WI38 (cell line): ENCODE data around the gene ATP11A.

Source experiments
- H3K4me3 ChIP-seq: 2 replicates; pipeline ENCODE4 v1.5.1; 2011; ENCODE audit warnings: low read depth, mild to moderate bottlenecking, control low read depth, low read length
- TF ChIP-seq, protein P1 (sequence below): IDR thresholded peaks from 2 replicates; pipeline ENCODE4 v1.5.1; 2012; ENCODE audit warnings: low read depth, mild to moderate bottlenecking, control low read depth, low read length

ATP11A gene

DNA sequence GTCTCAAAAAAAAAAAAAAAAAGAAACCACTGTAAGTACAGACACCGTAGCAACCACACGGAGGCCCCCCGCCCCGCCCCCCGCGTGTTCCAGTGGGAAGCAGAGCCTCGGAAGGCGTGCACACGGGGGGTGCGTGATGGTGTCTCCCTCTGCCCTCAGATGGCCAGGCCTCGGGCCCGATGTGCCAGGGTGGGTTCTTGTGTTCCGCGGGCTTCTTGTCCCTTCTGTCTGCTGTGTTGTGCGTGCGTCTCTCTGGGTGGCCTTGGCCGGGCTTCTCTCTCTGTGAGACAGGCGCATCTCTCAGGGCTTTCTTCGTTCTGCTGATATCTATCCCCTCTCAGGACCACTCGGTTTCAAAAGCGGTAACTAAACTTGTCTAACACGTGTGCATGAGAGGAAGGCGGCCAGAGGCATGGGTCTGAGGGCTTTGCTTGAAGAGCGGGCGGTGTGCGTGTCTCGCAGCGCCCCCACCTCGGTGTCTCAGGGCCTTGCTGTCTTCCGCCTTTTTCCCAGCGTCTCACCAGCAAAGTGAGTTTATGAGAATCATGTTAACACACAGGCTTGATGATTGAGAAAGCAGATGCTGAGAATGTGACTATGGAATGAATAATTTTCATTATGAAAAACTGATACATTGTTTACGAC is 12.6 kb downstream of the ATP11A start:
- TF ChIP-seq, protein P1, sequence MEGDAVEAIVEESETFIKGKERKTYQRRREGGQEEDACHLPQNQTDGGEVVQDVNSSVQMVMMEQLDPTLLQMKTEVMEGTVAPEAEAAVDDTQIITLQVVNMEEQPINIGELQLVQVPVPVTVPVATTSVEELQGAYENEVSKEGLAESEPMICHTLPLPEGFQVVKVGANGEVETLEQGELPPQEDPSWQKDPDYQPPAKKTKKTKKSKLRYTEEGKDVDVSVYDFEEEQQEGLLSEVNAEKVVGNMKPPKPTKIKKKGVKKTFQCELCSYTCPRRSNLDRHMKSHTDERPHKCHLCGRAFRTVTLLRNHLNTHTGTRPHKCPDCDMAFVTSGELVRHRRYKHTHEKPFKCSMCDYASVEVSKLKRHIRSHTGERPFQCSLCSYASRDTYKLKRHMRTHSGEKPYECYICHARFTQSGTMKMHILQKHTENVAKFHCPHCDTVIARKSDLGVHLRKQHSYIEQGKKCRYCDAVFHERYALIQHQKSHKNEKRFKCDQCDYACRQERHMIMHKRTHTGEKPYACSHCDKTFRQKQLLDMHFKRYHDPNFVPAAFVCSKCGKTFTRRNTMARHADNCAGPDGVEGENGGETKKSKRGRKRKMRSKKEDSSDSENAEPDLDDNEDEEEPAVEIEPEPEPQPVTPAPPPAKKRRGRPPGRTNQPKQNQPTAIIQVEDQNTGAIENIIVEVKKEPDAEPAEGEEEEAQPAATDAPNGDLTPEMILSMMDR, result no peak
- no peak overlapping the region for H3K4me3 ChIP-seq

DNA sequence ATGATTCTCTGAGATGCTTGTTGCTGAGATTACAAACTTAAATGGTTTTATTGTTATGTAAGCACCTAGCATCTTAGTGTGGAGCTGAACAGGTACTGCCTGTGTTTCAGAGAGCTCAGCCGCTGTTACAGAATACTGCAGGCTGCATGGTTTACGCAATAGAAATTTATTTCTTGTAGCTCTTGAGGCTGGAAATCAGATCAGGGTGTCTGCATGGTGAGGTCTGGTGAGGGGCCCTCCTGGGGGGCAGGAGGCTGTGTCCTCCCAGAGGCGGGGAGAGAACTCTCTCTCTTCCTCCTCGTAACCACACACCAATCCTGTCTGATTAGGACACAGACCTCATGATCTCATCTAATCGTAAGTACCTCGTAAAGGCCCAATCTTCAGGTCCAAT is 13.1 kb downstream of the ATP11A start:
- H3K4me3 ChIP-seq, result no peak overlapping the region
- TF ChIP-seq, protein P1, result no peak

GRCh38 chr13:112703449-112704284 is 13.8 kb downstream of the ATP11A start:
- TF ChIP-seq, protein P1, result no peak

GRCh38 chr13:112704308-112705145 is 14.7 kb downstream of the ATP11A start:
- TF ChIP-seq, protein P1, result no peak
- no peak overlapping the region for H3K4me3 ChIP-seq

More at GRCh38 chr13:112703449-112704284, 13.8 kb downstream of the ATP11A start:
- H3K4me3 ChIP-seq, result no peak overlapping the region

GRCh38 chr13:112705286-112705685 is 15.4 kb downstream of the ATP11A start:
- no peak overlapping the region for H3K4me3 ChIP-seq
- TF ChIP-seq, protein P1, result no peak

GRCh38 chr13:112706171-112706570 is 16.3 kb downstream of the ATP11A start:
- TF ChIP-seq, protein P1, result no peak
- no peak overlapping the region for H3K4me3 ChIP-seq
